Measurements from ENCODE around the gene C17orf107. TPM values are rescaled to one million over a fixed set of nuclear protein-coding genes. Genes with fewer than 3 reads are reported as not detected.

Gene C17orf107
- total RNA-seq: 0.57 and 6.1 TPM in 2 replicates

GRCh38 chr17:4899341-4900230 is at the start of gene C17orf107:
TSS of gene C17orf107 (plus strand) at chr17:4899536. CDS start at chr17:4899763, 227 bp downstream.

GRCh38 chr17:4903051-4903818 is 3.9 kb downstream of the C17orf107 start, which contains the start of gene CHRNE:
TSS of gene CHRNE (minus strand) at chr17:4903098. CDS start at chr17:4903063, 35 bp downstream.

GRCh38 chr17:4931963-4932362 is 32.6 kb downstream of the C17orf107 start, which contains the start of gene GP1BA:
TSS of gene GP1BA (plus strand) at chr17:4932277. CDS start at chr17:4932605, 328 bp downstream.

GRCh38 chr17:4939796-4940554 is 40.6 kb downstream of the C17orf107 start, which contains the start of the genes RNF167 and SLC25A11:
TSS of gene RNF167 (plus strand) at chr17:4940268. CDS start at chr17:4940910, 642 bp downstream.
TSS of gene SLC25A11 (minus strand) at chr17:4940046. CDS start at chr17:4939910, 136 bp downstream.

GRCh38 chr17:4948166-4948930 is 49.0 kb downstream of the C17orf107 start, which contains the start of gene PFN1:
TSS of gene PFN1 (minus strand) at chr17:4948530. CDS start at chr17:4948394, 136 bp downstream.

GRCh38 chr17:4950746-4951204 is 51.4 kb downstream of the C17orf107 start, which contains the start of gene ENO3:
TSS of gene ENO3 (plus strand) at chr17:4951119. CDS start at chr17:4951830, 711 bp downstream.

Other genes starting within 250 kb of the C17orf107 start
- 20.6 and 31.5 TPM in 2 replicates for gene PELP1, start 195.4 kb upstream of the C17orf107 start, total RNA-seq
- gene ARRB2, start 188.9 kb upstream of the C17orf107 start, total RNA-seq: 3.9 and 5.0 TPM in 2 replicates
- gene MED11, start 168.1 kb upstream of the C17orf107 start, total RNA-seq: 8.9 and 13.3 TPM in 2 replicates
- gene ZMYND15, start 159.7 kb upstream of the C17orf107 start, total RNA-seq: 0.22 TPM in 1 of 2 replicates, not detected in the other
- gene CXCL16, start 159.6 kb upstream of the C17orf107 start, total RNA-seq: 0.57 and 3.1 TPM in 2 replicates
- gene TM4SF5, start 127.7 kb upstream of the C17orf107 start, total RNA-seq: not detected in 2 replicates
- gene VMO1, start 113.2 kb upstream of the C17orf107 start, total RNA-seq: 1.8 TPM in 1 of 2 replicates, not detected in the other
- gene GLTPD2, start 110.6 kb upstream of the C17orf107 start, total RNA-seq: not detected in 2 replicates
- gene PSMB6, start 103.4 kb upstream of the C17orf107 start, total RNA-seq: 112 and 162 TPM in 2 replicates
- gene PLD2, start 92.4 kb upstream of the C17orf107 start, total RNA-seq: 16.0 and 18.3 TPM in 2 replicates
- 29.5 and 46.4 TPM in 2 replicates for gene MINK1, start 66.2 kb upstream of the C17orf107 start, total RNA-seq
- gene CHRNE, start 3.6 kb downstream of the C17orf107 start, total RNA-seq: 0.14 and 0.44 TPM in 2 replicates
- gene GP1BA, start 32.7 kb downstream of the C17orf107 start, total RNA-seq: under 0.01 TPM in 1 of 2 replicates, not detected in the other
- 49.5 and 75.6 TPM in 2 replicates for gene SLC25A11, start 40.5 kb downstream of the C17orf107 start, total RNA-seq
- 21.2 and 51.8 TPM in 2 replicates for gene RNF167, start 40.7 kb downstream of the C17orf107 start, total RNA-seq
- 759 and 850 TPM in 2 replicates for gene PFN1, start 49.0 kb downstream of the C17orf107 start, total RNA-seq
- 2.4 and 5.3 TPM in 2 replicates for gene ENO3, start 51.6 kb downstream of the C17orf107 start, total RNA-seq
- gene SPAG7, start 68.3 kb downstream of the C17orf107 start, total RNA-seq: 28.9 and 66.1 TPM in 2 replicates
- gene CAMTA2, start 88.1 kb downstream of the C17orf107 start, total RNA-seq: 15.3 and 19.3 TPM in 2 replicates
- gene INCA1, start 98.0 kb downstream of the C17orf107 start, total RNA-seq: 0.22 and 0.43 TPM in 2 replicates
- gene KIF1C, start 98.4 kb downstream of the C17orf107 start, total RNA-seq: 65.3 and 75.5 TPM in 2 replicates
- gene SLC52A1, start 135.9 kb downstream of the C17orf107 start, total RNA-seq: 0.14 TPM in 1 of 2 replicates, not detected in the other
- gene ZFP3, start 178.9 kb downstream of the C17orf107 start, total RNA-seq: 1.1 and 1.8 TPM in 2 replicates
- 5.5 and 5.6 TPM in 2 replicates for gene ZNF232, start 212.3 kb downstream of the C17orf107 start, total RNA-seq
- gene USP6, start 216.5 kb downstream of the C17orf107 start, total RNA-seq: under 0.01 TPM in 2 replicates

All from placental pericyte (primary cell).